Glutamatergic neuron (in vitro differentiated cells): ENCODE data around the gene RHOF. TPM values are rescaled to one million over a fixed set of nuclear protein-coding genes. Genes with fewer than 3 reads are reported as not detected.

Experiments
- DNase-seq: peaks from one replicate; pipeline ENCODE4 v3.0.0; 2022
- H3K27ac Mint-ChIP-seq: one replicate; pipeline ENCODE4 v1.8.0; 2020; ENCODE audit warnings: mild to moderate bottlenecking, mixed read lengths, inconsistent platforms; ENCODE audit not compliant: unreplicated experiment
- H3K27me3 Mint-ChIP-seq: one replicate; pipeline ENCODE4 v1.8.0; 2020; ENCODE audit warnings: mild to moderate bottlenecking, moderate library complexity, mixed read lengths, inconsistent platforms; ENCODE audit not compliant: unreplicated experiment
- H3K36me3 Mint-ChIP-seq: one replicate; pipeline ENCODE4 v1.8.0; 2020; ENCODE audit warnings: mild to moderate bottlenecking, mixed read lengths, inconsistent platforms; ENCODE audit not compliant: unreplicated experiment
- H3K4me1 Mint-ChIP-seq: one replicate; pipeline ENCODE4 v1.8.0; 2020; ENCODE audit warnings: mild to moderate bottlenecking, low read depth, mixed read lengths, inconsistent platforms; ENCODE audit not compliant: unreplicated experiment
- H3K4me3 Mint-ChIP-seq: one replicate; pipeline ENCODE4 v1.8.0; 2020; ENCODE audit warnings: mild to moderate bottlenecking, mixed read lengths, inconsistent platforms; ENCODE audit not compliant: unreplicated experiment
- H3K9me3 Mint-ChIP-seq: one replicate; pipeline ENCODE4 v1.8.0; 2020; ENCODE audit warnings: mild to moderate bottlenecking, moderate library complexity, mixed read lengths, inconsistent platforms; ENCODE audit not compliant: unreplicated experiment
- total RNA-seq: library from RNA; stranded (reverse); fragmentation: NEBNext Ultra II Directional; extraction: Animal tissue kit (Norgen Biotek cat#: 25700); gene quantifications from one replicate; pipeline ENCODE4 v1.2.1, GENCODE V29; 2021; ENCODE audit not compliant: unreplicated experiment
- TF ChIP-seq, protein P1 (sequence below): fragments of 200-600 bp; sonication (generic); IDR thresholded peaks from one replicate; pipeline ENCODE4 v1.5.0; 2021; ENCODE audit not compliant: partially characterized antibody, unreplicated experiment

Gene RHOF
- total RNA-seq, 1 donor from 2014 or later: 31.1 TPM

DNA sequence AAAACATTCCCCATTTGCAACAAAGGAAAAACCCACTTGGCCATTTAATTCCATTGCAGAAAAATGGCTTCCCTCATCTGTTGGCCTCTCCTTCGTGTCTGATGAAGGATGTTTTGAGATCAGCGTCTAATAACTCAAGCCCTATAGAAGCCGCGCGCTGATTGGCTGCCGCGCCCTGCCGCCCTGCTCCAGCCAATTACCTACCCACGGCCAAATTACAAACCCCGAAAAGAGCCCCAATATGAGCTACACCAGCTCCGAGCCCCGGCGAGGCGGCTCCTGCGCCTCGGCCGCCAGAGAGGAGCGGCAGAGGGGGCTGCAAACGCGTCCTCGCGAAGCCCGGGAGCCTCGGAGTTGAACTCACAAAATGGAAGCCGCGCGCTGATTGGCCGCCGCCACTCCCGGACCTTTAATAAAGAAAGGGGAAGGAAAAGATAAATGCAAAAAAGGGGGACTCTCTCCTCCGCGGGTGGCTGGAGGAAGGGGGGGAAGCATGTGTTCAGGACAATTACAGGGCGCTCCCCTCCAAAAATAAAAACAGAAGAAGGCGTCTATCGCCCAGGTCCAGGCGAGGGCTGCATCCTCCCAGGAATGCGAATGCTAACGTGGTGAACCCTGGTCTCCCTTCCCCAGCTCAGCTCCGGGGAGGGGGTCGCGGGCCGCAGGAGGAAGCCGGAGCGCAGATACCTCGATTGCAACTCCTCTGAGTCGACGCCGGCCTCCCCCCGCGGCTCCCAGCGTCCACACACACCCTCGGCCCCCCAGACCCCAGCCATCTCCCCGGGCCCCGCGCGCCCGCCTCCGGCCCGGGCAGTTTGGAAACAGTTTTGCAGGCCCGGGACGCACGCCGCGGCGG is 9.6 kb upstream of the RHOF start:
- DNase-seq: peak; percentile 89
- H3K4me3 Mint-ChIP-seq: peak overlapping the region; percentile 98
- TF ChIP-seq, protein P1, sequence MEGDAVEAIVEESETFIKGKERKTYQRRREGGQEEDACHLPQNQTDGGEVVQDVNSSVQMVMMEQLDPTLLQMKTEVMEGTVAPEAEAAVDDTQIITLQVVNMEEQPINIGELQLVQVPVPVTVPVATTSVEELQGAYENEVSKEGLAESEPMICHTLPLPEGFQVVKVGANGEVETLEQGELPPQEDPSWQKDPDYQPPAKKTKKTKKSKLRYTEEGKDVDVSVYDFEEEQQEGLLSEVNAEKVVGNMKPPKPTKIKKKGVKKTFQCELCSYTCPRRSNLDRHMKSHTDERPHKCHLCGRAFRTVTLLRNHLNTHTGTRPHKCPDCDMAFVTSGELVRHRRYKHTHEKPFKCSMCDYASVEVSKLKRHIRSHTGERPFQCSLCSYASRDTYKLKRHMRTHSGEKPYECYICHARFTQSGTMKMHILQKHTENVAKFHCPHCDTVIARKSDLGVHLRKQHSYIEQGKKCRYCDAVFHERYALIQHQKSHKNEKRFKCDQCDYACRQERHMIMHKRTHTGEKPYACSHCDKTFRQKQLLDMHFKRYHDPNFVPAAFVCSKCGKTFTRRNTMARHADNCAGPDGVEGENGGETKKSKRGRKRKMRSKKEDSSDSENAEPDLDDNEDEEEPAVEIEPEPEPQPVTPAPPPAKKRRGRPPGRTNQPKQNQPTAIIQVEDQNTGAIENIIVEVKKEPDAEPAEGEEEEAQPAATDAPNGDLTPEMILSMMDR: no peak
- peak overlapping the region; percentile 99 for H3K27ac Mint-ChIP-seq
- H3K36me3 Mint-ChIP-seq: peaks cover 9% of the 10 kb centered on the region
- peaks cover 35% of the 10 kb centered on the region for H3K27me3 Mint-ChIP-seq
- peaks cover 43% of the 10 kb centered on the region for H3K9me3 Mint-ChIP-seq
- peaks cover 19% of the 10 kb centered on the region for H3K4me1 Mint-ChIP-seq

DNA sequence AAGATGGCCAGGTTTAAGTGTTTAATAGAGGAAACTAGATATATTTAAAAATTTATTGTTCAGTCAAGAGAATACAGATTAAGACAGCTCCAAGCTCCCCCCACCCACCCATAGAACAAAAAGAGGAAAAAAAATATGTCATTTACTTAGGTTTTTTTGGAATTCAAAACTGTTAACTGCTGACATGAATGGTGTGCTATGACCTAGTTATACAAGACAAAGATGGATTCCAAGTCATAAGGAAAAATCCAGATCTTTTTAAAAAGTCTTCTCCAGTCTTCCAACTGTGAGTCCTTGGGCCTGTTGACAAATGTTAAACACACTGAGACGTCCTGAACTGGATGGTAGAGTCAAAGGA is 9.0 kb upstream of the RHOF start:
- Mint-ChIP-seq H3K4me3 (peak overlapping the region; percentile 98), H3K4me1 (peaks cover 21% of the 10 kb centered on the region), H3K27me3 (peaks cover 40% of the 10 kb centered on the region), H3K9me3 (peaks cover 47% of the 10 kb centered on the region), H3K27ac (peak overlapping the region; percentile 99), H3K36me3 (peaks cover 9% of the 10 kb centered on the region)
- TF ChIP-seq, protein P1: no peak
- no peak for DNase-seq

DNA sequence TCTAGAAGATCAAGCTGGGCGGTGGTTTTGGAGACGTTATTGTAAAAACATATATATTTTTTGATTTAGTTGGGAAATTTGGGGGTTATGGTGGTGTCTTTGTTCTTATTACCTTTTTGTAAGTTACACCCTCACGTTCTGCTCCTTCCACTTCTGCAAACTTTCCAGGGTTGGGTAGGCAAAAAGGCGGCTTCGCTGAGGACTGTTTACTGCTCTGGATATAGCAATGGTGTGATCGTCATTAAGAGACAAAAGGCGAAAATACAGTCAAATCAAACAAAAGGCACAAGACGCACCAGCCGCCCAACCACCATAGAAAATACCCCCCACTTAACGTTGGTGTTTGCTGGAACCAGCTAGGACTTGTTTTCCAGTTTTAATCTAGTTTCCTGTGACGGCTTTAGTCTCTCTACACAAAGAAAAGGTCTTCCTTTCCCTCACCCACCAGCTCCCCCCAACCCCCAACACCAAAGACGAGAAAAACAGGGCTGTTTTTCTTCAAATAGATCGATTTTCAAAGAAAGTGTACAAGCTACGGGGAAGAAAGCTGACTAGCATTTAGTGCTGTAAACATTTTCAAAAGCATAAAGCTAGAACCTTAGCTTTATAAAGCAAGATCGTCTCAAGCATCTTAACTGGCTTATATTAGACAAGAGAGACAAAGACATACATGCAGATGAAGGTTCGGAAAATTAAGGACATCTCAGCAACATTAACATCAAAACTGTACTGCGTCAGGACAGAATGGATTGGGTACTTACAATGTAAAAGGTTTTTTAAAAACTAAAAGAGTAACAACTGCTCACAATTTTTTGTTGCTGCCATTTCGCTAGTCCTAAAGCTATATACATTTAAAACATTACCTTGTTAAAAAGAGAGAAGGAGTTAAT is 8.4 kb upstream of the RHOF start:
- H3K9me3 Mint-ChIP-seq: peaks cover 48% of the 10 kb centered on the region
- peaks cover 42% of the 10 kb centered on the region for H3K27me3 Mint-ChIP-seq
- no peak for DNase-seq
- peaks cover 9% of the 10 kb centered on the region for H3K36me3 Mint-ChIP-seq
- peak overlapping the region; percentile 99 for H3K27ac Mint-ChIP-seq
- peak overlapping the region; percentile 98 for H3K4me3 Mint-ChIP-seq
- TF ChIP-seq, protein P1: no peak
- H3K4me1 Mint-ChIP-seq: peaks cover 21% of the 10 kb centered on the region

DNA sequence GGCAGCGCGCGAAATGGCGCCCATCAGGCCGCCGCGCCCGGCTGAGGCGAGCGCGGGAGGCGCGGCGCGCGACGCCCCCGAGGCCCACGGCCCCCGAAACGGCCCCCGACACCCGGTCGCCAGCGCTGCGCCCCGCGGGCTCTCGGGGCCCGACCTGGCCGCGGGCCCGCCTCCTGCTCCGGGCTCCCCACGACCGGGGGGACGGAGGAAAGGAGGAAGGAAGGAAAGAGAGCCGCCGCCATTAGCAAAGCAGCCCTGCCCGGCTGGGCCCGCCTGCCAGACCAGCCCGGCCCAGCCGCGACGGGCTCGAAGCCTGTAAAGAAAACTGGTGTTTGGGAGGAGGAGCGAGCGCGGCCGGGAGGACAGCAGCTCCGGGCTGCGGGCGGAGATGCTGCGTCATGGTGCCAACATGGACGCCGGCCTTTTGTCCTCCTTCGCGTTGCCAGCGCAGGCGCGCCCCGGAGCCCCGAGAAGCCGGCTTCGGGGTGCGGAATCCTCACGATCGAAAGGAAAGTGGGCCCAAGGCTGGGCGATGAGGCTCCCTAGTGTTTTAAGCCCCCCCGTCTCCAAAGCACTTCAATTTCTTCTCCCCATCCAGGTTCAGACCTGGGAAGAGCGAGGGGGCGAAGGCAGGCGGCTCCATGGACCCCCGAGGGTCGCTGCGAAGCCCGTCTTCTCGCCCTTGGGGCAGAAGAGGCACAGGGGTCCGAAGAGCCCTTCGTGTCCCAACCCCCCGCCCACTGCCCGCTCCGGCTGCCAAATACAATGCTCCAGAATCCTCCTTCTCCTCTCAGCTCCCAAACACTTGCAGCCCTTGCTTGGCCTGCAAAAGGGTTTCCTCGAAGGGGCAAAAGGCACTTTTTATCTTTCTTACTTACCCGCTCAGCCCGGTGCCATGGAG is 7.5 kb upstream of the RHOF start:
- Mint-ChIP-seq H3K27me3 (peaks cover 46% of the 10 kb centered on the region), H3K9me3 (peaks cover 48% of the 10 kb centered on the region), H3K36me3 (peaks cover 9% of the 10 kb centered on the region), H3K27ac (peak overlapping the region; percentile 99), H3K4me1 (peaks cover 15% of the 10 kb centered on the region), H3K4me3 (peak overlapping the region; percentile 98)
- DNase-seq: peak; percentile 70
- TF ChIP-seq, protein P1: no peak
